HL-60 (cell line): ENCODE measurements around the gene PROC.

Source experiments
- DNase-seq, 2 experiments: peaks; one replicate each; pipeline ENCODE4 v3.0.0-alpha.2; 2010 to 2020; ENCODE audit warnings: low read depth in 1 of 2, low spot score in 1 of 2
- H3K27ac ChIP-seq: fragments of 250-450 bp; sonication (Bioruptor Pico); replicated peaks from 2 replicates; pipeline ENCODE4 v1.5.1; 2020; ENCODE audit warnings: mild to moderate bottlenecking, moderate library complexity
- H3K27me3 ChIP-seq: fragments of 250-450 bp; sonication (Bioruptor Pico); 2 replicates; pipeline ENCODE4 v1.5.1; 2021; ENCODE audit warnings: mild to moderate bottlenecking, moderate library complexity; ENCODE audit not compliant: insufficient read depth, poor library complexity, severe bottlenecking
- H3K4me3 ChIP-seq: replicated peaks from 2 replicates; pipeline ENCODE4 v1.5.1; 2011; ENCODE audit warnings: mild to moderate bottlenecking, control low read depth, low read length; ENCODE audit not compliant: insufficient read depth
- GABPA ChIP-seq: IDR thresholded peaks from 2 replicates; pipeline ENCODE4 v1.6.1; 2012; ENCODE audit warnings: low read depth
- POLR2AphosphoS5 ChIP-seq: IDR thresholded peaks from 2 replicates; pipeline ENCODE4 v1.6.1; 2012; ENCODE audit warnings: low read depth
- REST ChIP-seq: IDR thresholded peaks from 2 replicates; pipeline ENCODE4 v1.6.1; 2012; ENCODE audit warnings: low read depth; ENCODE audit not compliant: insufficient replicate concordance
- SPI1 ChIP-seq: IDR thresholded peaks from 2 replicates; pipeline ENCODE4 v1.6.1; 2012; ENCODE audit warnings: low read depth, mild to moderate bottlenecking, borderline replicate concordance
- TF ChIP-seq, protein P1 (sequence below): IDR thresholded peaks from one replicate; pipeline ENCODE4 v1.5.1; 2011; ENCODE audit warnings: low read length, control low read depth, inconsistent platforms; ENCODE audit not compliant: insufficient read depth

PROC gene

DNA sequence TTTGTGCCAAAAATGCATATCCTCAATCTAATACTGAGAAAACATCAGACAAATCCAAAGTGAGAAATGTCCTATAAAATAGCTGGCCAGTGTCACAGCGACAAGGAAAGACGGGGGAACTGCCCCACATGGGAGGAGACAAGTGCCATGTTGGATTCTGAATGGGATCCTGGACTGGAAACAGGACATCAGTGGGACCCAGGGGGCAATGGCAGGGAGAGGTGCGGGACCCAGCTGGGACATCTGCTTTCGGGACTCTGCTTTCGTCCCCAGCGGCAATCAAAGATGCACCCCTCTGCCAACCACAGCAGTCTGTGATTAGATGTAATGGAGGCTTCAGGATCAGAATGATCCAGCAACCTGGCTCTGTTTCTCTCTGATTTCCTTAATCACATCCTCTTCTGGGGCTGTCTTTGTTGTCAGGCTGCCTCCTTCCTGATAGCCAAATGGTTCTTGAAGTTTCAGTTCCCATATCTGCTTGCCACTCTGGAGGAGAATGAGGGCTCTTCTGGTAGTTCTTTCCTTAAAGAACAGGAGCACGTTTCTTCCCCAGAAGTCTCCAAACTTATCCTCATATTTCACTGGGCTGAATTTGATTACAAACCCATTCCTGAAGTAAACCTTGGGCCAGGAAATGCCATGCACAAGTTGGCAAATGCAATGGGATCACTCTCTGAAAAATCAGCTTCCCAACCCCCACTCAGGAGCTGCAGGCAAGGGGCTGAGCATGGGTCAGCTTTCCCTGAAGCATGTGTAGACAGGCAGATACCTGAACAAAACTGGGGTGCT, 13.6 kb upstream of the PROC start:
- TF ChIP-seq SPI1 (no peak), POLR2AphosphoS5 (no peak), GABPA (no peak), REST (no peak)
- TF ChIP-seq, protein P1, sequence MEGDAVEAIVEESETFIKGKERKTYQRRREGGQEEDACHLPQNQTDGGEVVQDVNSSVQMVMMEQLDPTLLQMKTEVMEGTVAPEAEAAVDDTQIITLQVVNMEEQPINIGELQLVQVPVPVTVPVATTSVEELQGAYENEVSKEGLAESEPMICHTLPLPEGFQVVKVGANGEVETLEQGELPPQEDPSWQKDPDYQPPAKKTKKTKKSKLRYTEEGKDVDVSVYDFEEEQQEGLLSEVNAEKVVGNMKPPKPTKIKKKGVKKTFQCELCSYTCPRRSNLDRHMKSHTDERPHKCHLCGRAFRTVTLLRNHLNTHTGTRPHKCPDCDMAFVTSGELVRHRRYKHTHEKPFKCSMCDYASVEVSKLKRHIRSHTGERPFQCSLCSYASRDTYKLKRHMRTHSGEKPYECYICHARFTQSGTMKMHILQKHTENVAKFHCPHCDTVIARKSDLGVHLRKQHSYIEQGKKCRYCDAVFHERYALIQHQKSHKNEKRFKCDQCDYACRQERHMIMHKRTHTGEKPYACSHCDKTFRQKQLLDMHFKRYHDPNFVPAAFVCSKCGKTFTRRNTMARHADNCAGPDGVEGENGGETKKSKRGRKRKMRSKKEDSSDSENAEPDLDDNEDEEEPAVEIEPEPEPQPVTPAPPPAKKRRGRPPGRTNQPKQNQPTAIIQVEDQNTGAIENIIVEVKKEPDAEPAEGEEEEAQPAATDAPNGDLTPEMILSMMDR, result no peak
- H3K27ac ChIP-seq, result no peak overlapping the region
- no peak for DNase-seq
- H3K4me3 ChIP-seq, result no peak overlapping the region
- no peaks in the 10 kb centered on the region for H3K27me3 ChIP-seq

DNA sequence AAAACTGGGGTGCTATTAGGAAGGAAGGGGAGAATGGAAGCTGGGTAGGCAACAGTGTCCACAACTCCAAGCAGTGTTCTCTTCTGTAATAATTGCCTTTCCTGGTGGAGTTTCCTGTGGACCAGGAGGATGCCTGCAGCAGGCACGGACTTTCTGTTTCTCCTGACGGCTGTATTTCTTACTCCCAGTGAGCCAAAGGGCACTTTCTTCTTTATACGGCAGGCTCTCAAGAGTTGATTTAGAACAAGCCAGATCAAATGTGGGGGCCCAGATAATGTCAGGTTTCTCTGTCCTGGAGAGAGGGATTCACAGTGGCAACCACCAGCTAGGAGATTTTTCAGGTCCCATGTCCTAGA, 13.0 kb upstream of the PROC start:
- Histone ChIP-seq H3K4me3 (no peak overlapping the region), H3K27ac (no peak overlapping the region), H3K27me3 (no peaks in the 10 kb centered on the region)
- no peak for DNase-seq
- no peak for TF ChIP-seq SPI1
- no peak for TF ChIP-seq GABPA
- TF ChIP-seq, protein P1, result no peak
- TF ChIP-seq REST, result no peak
- no peak for TF ChIP-seq POLR2AphosphoS5

GRCh38 chr2:127406454-127406853, 11.8 kb upstream of the PROC start:
- no peak overlapping the region for H3K4me3 ChIP-seq
- DNase-seq, result no peak
- H3K27ac ChIP-seq, result no peak overlapping the region
- TF ChIP-seq POLR2AphosphoS5 (no peak), REST (no peak), SPI1 (no peak), GABPA (no peak)
- TF ChIP-seq, protein P1, result no peak
- no peaks in the 10 kb centered on the region for H3K27me3 ChIP-seq
